Neural crest cell (in vitro differentiated cells): ENCODE results near the gene TACR2. TPM values are rescaled to one million over a fixed set of nuclear protein-coding genes. Genes with fewer than 3 reads are reported as not detected.
A peak's percentile ranks its signal among the peaks of the same experiment; 100 is the strongest.

Source experiments
- DNase-seq: peaks from one replicate; pipeline ENCODE4 v3.0.0; 2021; ENCODE audit warnings: low read depth, mixed read lengths, low spot score
- H3K27ac Mint-ChIP-seq: one replicate; pipeline ENCODE4 v1.8.0; 2021; ENCODE audit warnings: mild to moderate bottlenecking, mixed read lengths; ENCODE audit not compliant: unreplicated experiment
- H3K27me3 Mint-ChIP-seq: 2 replicates; pipeline ENCODE4 v1.8.0; 2021; ENCODE audit warnings: low read depth, mild to moderate bottlenecking, mixed read lengths
- H3K36me3 Mint-ChIP-seq: 2 replicates; pipeline ENCODE4 v1.8.0; 2021; ENCODE audit warnings: low read depth, mild to moderate bottlenecking, mixed read lengths
- H3K4me1 Mint-ChIP-seq: 2 replicates; pipeline ENCODE4 v1.8.0; 2021; ENCODE audit warnings: mixed read lengths
- H3K4me3 Mint-ChIP-seq: one replicate; pipeline ENCODE4 v1.8.0; 2021; ENCODE audit warnings: mild to moderate bottlenecking, mixed read lengths
- H3K9me3 Mint-ChIP-seq: 2 replicates; pipeline ENCODE4 v1.8.0; 2021; ENCODE audit warnings: mixed read lengths
- CTCF ChIP-seq: fragments of 200-600 bp; sonication (generic); conservative IDR thresholded peaks from 2 replicates; pipeline ENCODE4 v1.5.0; 2021; ENCODE audit warnings: antibody characterized with exemption, mild to moderate bottlenecking
- total RNA-seq: library from RNA; stranded (reverse); gene quantifications from 2 replicates; pipeline ENCODE4 v1.2.1, GENCODE V29; 2021

Gene TACR2
- total RNA-seq, 1 donor from 2014 or later: not detected

DNA sequence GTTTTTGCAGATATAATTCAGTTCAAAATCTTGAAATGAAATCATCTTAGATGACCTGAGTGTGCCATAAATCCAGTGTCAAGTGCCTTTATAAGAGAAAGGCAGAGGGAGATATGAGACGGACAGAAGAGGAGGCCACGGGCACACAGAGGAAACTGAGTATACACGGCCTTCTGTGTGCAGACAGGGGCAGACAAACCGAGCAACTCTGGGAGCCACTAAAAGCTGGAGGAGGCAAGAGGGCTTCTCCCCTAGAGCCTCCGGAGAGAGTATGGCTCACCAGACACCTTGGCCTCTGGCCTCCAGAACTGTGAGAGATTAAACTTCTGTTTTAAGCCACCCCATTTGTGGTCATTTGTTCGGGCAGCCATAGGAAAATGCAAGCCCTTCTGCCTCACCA, 47.2 kb upstream of the TACR2 start:
- no peak for TF ChIP-seq CTCF
- Mint-ChIP-seq H3K4me1 (peaks cover 13% of the 10 kb centered on the region), H3K27me3 (no peaks in the 10 kb centered on the region), H3K9me3 (no peaks in the 10 kb centered on the region), H3K4me3 (no peak overlapping the region), H3K36me3 (no peaks in the 10 kb centered on the region), H3K27ac (no peak overlapping the region)
- DNase-seq: no peak

- H3K27ac Mint-ChIP-seq: no peak overlapping the region
- no peak for TF ChIP-seq CTCF
- no peaks in the 10 kb centered on the region for H3K27me3 Mint-ChIP-seq
- DNase-seq: no peak
- no peaks in the 10 kb centered on the region for H3K36me3 Mint-ChIP-seq
- no peak overlapping the region for H3K4me3 Mint-ChIP-seq
- H3K4me1 Mint-ChIP-seq: peaks cover 6% of the 10 kb centered on the region
- no peaks in the 10 kb centered on the region for H3K9me3 Mint-ChIP-seq
Measured at GRCh38 chr10:69461243-69462025, 44.7 kb upstream of the TACR2 start.

GRCh38 chr10:69460576-69461242, 44.0 kb upstream of the TACR2 start:
- no peaks in the 10 kb centered on the region for H3K36me3 Mint-ChIP-seq
- no peak for DNase-seq
- H3K4me3 Mint-ChIP-seq: no peak overlapping the region
- peak overlapping the region; percentile 70 for H3K27ac Mint-ChIP-seq
- no peaks in the 10 kb centered on the region for H3K9me3 Mint-ChIP-seq
- no peaks in the 10 kb centered on the region for H3K27me3 Mint-ChIP-seq
- no peak for TF ChIP-seq CTCF
- peaks cover 6% of the 10 kb centered on the region for H3K4me1 Mint-ChIP-seq

DNA sequence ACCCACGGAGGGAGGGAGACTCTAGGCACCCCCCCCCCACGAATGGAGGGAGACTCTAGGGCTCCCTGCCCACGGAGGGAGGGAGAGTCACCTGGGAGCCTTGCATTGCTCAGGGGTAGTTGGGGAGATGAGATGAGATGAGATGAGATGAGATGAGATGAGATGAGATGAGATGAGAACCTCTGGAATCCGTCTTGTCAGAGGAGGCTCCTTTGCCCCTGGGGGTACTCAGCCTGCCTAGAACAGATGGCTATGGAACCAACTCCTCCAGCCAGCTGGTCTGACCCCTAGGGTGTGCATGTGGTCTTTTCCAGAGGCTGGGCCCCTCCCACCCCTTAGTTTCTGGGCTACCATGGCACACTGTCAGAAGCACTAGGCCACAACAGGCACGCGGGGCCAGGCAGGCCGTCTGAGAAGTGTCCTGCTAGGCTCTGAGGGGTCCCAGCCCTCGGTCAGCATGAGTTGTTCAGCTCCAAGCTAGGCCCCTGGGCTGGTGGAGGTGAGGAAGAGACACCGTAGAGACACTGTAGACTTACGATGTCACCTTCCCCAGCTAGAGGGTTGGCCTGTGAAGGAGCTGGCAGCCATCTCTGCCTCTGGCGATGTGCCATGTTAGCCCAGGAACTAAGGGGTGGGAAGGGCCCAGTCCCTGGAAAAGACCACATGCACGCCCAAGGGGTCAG, 43.3 kb upstream of the TACR2 start:
- no peaks in the 10 kb centered on the region for H3K9me3 Mint-ChIP-seq
- H3K4me3 Mint-ChIP-seq: no peak overlapping the region
- TF ChIP-seq CTCF: no peak
- peak overlapping the region; percentile 70 for H3K27ac Mint-ChIP-seq
- H3K4me1 Mint-ChIP-seq: peaks cover 6% of the 10 kb centered on the region
- DNase-seq: no peak
- H3K36me3 Mint-ChIP-seq: no peaks in the 10 kb centered on the region
- H3K27me3 Mint-ChIP-seq: no peaks in the 10 kb centered on the region

GRCh38 chr10:69459101-69459790, 42.5 kb upstream of the TACR2 start:
- Mint-ChIP-seq H3K4me1 (peaks cover 6% of the 10 kb centered on the region), H3K27me3 (no peaks in the 10 kb centered on the region), H3K36me3 (no peaks in the 10 kb centered on the region), H3K9me3 (no peaks in the 10 kb centered on the region), H3K4me3 (no peak overlapping the region), H3K27ac (no peak overlapping the region)
- TF ChIP-seq CTCF: no peak
- DNase-seq: no peak
